WTC11 (cell line): ENCODE measurements around the gene FBXO24. TPM values are rescaled to one million over a fixed set of nuclear protein-coding genes. Genes with fewer than 3 reads are reported as not detected.

Experiments
- ATAC-seq: fragments of 200-7000 bp; cut with Tn5 transposase; 2 replicates; pipeline ENCODE4 v1.10.0; 2021; ENCODE audit warnings: mild to moderate bottlenecking, moderate library complexity
- CTCF ChIA-PET: fragments of 300-600 bp; sonication (Branson Sonifier 250); formaldehyde crosslinking; loops from one replicate; lab custom pipeline; 2021; ENCODE audit warnings: antibody characterized with exemption; lab: Charles Lee
- POLR2A ChIA-PET: fragments of 350-600 bp; sonication (Branson Sonifier 250); formaldehyde crosslinking; loops from one replicate; lab custom pipeline; 2021; ENCODE audit warnings: antibody characterized with exemption; lab: Charles Lee
- DNase-seq: peaks from one replicate; pipeline ENCODE4 v3.0.0; 2021; ENCODE audit warnings: low spot score
- H3K27ac Mint-ChIP-seq: 2 replicates; pipeline ENCODE4 v1.8.0; 2021; ENCODE audit warnings: mixed read lengths
- H3K27me3 Mint-ChIP-seq: 2 replicates; pipeline ENCODE4 v1.8.0; 2021; ENCODE audit warnings: low read depth, mild to moderate bottlenecking, moderate library complexity, mixed read lengths
- H3K36me3 Mint-ChIP-seq: 2 replicates; pipeline ENCODE4 v1.8.0; 2021; ENCODE audit warnings: mixed read lengths
- H3K4me1 Mint-ChIP-seq: 2 replicates; pipeline ENCODE4 v1.8.0; 2022; ENCODE audit warnings: mixed read lengths
- H3K4me3 Mint-ChIP-seq: 2 replicates; pipeline ENCODE4 v1.8.0; 2021; ENCODE audit warnings: mild to moderate bottlenecking, moderate library complexity, mixed read lengths
- H3K9me3 Mint-ChIP-seq: 2 replicates; pipeline ENCODE4 v1.8.0; 2021; ENCODE audit warnings: mixed read lengths
- CBFB ChIP-seq: sonication (generic); formaldehyde crosslinking; IDR thresholded peaks from 2 replicates; pipeline ENCODE4 v1.8.1; 2022; ENCODE audit warnings: mild to moderate bottlenecking, low read depth, missing genetic modification reagents
- CREM ChIP-seq: sonication (generic); formaldehyde crosslinking; IDR thresholded peaks from 2 replicates; pipeline ENCODE4 v1.8.1; 2022; ENCODE audit warnings: mild to moderate bottlenecking, missing genetic modification reagents, moderate library complexity
- EMX1 ChIP-seq: fragments of 250-450 bp; sonication (Bioruptor Pico); IDR thresholded peaks from 2 replicates; pipeline ENCODE4 v1.8.0; 2021; ENCODE audit warnings: mild to moderate bottlenecking
- GRHL2 ChIP-seq: fragments of 250-450 bp; sonication (Bioruptor Pico); IDR thresholded peaks from 2 replicates; pipeline ENCODE4 v1.8.0; 2022; ENCODE audit warnings: mild to moderate bottlenecking, moderate library complexity; ENCODE audit not compliant: insufficient replicate concordance, severe bottlenecking
- KAT7 ChIP-seq: sonication (generic); formaldehyde crosslinking; IDR thresholded peaks from 2 replicates; pipeline ENCODE4 v1.8.1; 2023; ENCODE audit warnings: missing genetic modification reagents, mild to moderate bottlenecking, borderline replicate concordance
- PRRX2 ChIP-seq: fragments of 250-450 bp; sonication (Bioruptor Pico); IDR thresholded peaks from 2 replicates; pipeline ENCODE4 v1.8.0; 2021; ENCODE audit warnings: mild to moderate bottlenecking
- TEAD1 ChIP-seq: sonication (generic); formaldehyde crosslinking; IDR thresholded peaks from 2 replicates; pipeline ENCODE4 v1.8.0; 2022; ENCODE audit warnings: mild to moderate bottlenecking, missing genetic modification reagents
- total RNA-seq: library from RNA; stranded (reverse); gene quantifications from 3 replicates; pipeline ENCODE4 v1.2.3, GENCODE V29; 2021
- TF ChIP-seq, protein P1 (sequence below): sonication (generic); formaldehyde crosslinking; IDR thresholded peaks from 2 replicates; pipeline ENCODE4 v1.8.1; 2023; ENCODE audit warnings: mild to moderate bottlenecking, missing genetic modification reagents
- TF ChIP-seq, protein P2 (sequence below): sonication (generic); formaldehyde crosslinking; IDR thresholded peaks from 2 replicates; pipeline ENCODE4 v1.8.1; 2022; ENCODE audit warnings: mild to moderate bottlenecking, missing genetic modification reagents, moderate library complexity, borderline replicate concordance
- TF ChIP-seq, protein P3 (sequence below): sonication (generic); formaldehyde crosslinking; IDR thresholded peaks from 2 replicates; pipeline ENCODE4 v1.8.0; 2022; ENCODE audit warnings: mild to moderate bottlenecking, missing genetic modification reagents
- TF ChIP-seq, protein P4 (sequence below): sonication (generic); formaldehyde crosslinking; conservative IDR thresholded peaks from 2 replicates; pipeline ENCODE4 v1.8.1; 2023; ENCODE audit warnings: mild to moderate bottlenecking, low read depth, missing genetic modification reagents, moderate library complexity
- TF ChIP-seq, protein P5 (sequence below): fragments of 200-600 bp; IDR thresholded peaks from 2 replicates; pipeline ENCODE4 v1.8.0; 2022; ENCODE audit warnings: antibody characterized with exemption
- TF ChIP-seq, protein P6 (sequence below): sonication (generic); formaldehyde crosslinking; IDR thresholded peaks from 2 replicates; pipeline ENCODE4 v1.8.1; 2023; ENCODE audit warnings: mild to moderate bottlenecking, moderate library complexity, missing genetic modification reagents
- TF ChIP-seq, protein P7 (sequence below): sonication (generic); formaldehyde crosslinking; IDR thresholded peaks from 2 replicates; pipeline ENCODE4 v1.8.1; 2022; ENCODE audit warnings: low read depth, missing genetic modification reagents, borderline replicate concordance
- TF ChIP-seq, protein P8 (sequence below): fragments of 250-450 bp; sonication (Bioruptor Pico); IDR thresholded peaks from 2 replicates; pipeline ENCODE4 v2.1.2; 2022; ENCODE audit warnings: mild to moderate bottlenecking, moderate library complexity

Gene FBXO24
- total RNA-seq, 1 experiment from 2014 or later: 0.70 TPM

DNA sequence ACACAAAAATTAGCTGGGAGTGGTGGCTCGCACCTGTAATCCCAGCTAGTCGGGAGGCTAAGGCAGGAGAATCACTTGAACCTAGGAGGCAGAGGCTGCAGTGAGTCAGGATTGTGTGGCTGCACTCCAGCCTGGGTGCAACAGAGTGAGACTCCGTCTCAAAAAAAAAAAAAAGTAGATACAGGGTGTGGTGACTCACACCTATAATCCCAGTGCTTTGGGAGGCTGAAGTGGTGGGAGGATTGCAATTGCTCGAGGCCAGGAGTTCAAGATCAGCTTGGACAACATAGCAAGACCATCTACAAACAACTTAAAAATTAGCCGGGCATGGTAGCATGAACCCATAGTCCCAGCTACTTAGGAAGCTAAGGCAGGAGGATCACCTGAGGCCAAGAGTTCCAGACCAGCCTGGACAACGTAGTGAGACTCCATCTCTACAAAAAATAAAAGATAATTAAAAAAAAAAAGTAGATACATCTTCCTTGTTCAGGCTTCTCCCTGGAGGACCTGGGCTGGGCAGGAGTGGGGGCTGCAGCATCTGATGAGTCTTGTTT, 28.3 kb downstream of the FBXO24 start:
- DNase-seq (no peak), ATAC-seq (no peak)
- Mint-ChIP-seq H3K4me3 (no peak overlapping the region), H3K27me3 (no peaks in the 10 kb centered on the region; the same call in 1 of the 2 replicates), H3K4me1 (peaks cover 5% of the 10 kb centered on the region; the same call in 1 of the 2 replicates), H3K36me3 (peaks cover 4% of the 10 kb centered on the region), H3K27ac (no peak overlapping the region), H3K9me3 (no peaks in the 10 kb centered on the region)
- CTCF ChIA-PET: interaction anchor here (1.0 to 2.8 kb wide), 11 partner anchors 9 to 145 kb away, joined by 3 to 37 read pairs (median 5); partner anchors contain the start of genes ACTL6B and FBXO24
- TF ChIP-seq PRRX2 (CRISPR knock-in tag) (no peak), TEAD1 (no peak), EMX1 (no peak), CREM (CRISPR knock-in tag) (no peak), KAT7 (CRISPR knock-in tag) (no peak), CBFB (CRISPR knock-in tag) (no peak), GRHL2 (CRISPR knock-in tag) (no peak)
- TF ChIP-seq, protein P1, sequence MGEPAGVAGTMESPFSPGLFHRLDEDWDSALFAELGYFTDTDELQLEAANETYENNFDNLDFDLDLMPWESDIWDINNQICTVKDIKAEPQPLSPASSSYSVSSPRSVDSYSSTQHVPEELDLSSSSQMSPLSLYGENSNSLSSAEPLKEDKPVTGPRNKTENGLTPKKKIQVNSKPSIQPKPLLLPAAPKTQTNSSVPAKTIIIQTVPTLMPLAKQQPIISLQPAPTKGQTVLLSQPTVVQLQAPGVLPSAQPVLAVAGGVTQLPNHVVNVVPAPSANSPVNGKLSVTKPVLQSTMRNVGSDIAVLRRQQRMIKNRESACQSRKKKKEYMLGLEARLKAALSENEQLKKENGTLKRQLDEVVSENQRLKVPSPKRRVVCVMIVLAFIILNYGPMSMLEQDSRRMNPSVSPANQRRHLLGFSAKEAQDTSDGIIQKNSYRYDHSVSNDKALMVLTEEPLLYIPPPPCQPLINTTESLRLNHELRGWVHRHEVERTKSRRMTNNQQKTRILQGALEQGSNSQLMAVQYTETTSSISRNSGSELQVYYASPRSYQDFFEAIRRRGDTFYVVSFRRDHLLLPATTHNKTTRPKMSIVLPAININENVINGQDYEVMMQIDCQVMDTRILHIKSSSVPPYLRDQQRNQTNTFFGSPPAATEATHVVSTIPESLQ: no peak
- TF ChIP-seq, protein P2, sequence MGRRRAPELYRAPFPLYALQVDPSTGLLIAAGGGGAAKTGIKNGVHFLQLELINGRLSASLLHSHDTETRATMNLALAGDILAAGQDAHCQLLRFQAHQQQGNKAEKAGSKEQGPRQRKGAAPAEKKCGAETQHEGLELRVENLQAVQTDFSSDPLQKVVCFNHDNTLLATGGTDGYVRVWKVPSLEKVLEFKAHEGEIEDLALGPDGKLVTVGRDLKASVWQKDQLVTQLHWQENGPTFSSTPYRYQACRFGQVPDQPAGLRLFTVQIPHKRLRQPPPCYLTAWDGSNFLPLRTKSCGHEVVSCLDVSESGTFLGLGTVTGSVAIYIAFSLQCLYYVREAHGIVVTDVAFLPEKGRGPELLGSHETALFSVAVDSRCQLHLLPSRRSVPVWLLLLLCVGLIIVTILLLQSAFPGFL (CRISPR knock-in tag): no peak
- TF ChIP-seq, protein P3, sequence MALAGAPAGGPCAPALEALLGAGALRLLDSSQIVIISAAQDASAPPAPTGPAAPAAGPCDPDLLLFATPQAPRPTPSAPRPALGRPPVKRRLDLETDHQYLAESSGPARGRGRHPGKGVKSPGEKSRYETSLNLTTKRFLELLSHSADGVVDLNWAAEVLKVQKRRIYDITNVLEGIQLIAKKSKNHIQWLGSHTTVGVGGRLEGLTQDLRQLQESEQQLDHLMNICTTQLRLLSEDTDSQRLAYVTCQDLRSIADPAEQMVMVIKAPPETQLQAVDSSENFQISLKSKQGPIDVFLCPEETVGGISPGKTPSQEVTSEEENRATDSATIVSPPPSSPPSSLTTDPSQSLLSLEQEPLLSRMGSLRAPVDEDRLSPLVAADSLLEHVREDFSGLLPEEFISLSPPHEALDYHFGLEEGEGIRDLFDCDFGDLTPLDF (CRISPR knock-in tag): no peak
- TF ChIP-seq, protein P4, sequence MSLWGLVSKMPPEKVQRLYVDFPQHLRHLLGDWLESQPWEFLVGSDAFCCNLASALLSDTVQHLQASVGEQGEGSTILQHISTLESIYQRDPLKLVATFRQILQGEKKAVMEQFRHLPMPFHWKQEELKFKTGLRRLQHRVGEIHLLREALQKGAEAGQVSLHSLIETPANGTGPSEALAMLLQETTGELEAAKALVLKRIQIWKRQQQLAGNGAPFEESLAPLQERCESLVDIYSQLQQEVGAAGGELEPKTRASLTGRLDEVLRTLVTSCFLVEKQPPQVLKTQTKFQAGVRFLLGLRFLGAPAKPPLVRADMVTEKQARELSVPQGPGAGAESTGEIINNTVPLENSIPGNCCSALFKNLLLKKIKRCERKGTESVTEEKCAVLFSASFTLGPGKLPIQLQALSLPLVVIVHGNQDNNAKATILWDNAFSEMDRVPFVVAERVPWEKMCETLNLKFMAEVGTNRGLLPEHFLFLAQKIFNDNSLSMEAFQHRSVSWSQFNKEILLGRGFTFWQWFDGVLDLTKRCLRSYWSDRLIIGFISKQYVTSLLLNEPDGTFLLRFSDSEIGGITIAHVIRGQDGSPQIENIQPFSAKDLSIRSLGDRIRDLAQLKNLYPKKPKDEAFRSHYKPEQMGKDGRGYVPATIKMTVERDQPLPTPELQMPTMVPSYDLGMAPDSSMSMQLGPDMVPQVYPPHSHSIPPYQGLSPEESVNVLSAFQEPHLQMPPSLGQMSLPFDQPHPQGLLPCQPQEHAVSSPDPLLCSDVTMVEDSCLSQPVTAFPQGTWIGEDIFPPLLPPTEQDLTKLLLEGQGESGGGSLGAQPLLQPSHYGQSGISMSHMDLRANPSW (CRISPR knock-in tag): no peak
- TF ChIP-seq, protein P5, sequence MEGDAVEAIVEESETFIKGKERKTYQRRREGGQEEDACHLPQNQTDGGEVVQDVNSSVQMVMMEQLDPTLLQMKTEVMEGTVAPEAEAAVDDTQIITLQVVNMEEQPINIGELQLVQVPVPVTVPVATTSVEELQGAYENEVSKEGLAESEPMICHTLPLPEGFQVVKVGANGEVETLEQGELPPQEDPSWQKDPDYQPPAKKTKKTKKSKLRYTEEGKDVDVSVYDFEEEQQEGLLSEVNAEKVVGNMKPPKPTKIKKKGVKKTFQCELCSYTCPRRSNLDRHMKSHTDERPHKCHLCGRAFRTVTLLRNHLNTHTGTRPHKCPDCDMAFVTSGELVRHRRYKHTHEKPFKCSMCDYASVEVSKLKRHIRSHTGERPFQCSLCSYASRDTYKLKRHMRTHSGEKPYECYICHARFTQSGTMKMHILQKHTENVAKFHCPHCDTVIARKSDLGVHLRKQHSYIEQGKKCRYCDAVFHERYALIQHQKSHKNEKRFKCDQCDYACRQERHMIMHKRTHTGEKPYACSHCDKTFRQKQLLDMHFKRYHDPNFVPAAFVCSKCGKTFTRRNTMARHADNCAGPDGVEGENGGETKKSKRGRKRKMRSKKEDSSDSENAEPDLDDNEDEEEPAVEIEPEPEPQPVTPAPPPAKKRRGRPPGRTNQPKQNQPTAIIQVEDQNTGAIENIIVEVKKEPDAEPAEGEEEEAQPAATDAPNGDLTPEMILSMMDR: no peak
- TF ChIP-seq, protein P6, sequence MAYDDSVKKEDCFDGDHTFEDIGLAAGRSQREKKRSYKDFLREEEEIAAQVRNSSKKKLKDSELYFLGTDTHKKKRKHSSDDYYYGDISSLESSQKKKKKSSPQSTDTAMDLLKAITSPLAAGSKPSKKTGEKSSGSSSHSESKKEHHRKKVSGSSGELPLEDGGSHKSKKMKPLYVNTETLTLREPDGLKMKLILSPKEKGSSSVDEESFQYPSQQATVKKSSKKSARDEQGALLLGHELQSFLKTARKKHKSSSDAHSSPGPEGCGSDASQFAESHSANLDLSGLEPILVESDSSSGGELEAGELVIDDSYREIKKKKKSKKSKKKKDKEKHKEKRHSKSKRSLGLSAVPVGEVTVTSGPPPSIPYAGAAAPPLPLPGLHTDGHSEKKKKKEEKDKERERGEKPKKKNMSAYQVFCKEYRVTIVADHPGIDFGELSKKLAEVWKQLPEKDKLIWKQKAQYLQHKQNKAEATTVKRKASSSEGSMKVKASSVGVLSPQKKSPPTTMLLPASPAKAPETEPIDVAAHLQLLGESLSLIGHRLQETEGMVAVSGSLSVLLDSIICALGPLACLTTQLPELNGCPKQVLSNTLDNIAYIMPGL: no peak
- TF ChIP-seq, protein P7, sequence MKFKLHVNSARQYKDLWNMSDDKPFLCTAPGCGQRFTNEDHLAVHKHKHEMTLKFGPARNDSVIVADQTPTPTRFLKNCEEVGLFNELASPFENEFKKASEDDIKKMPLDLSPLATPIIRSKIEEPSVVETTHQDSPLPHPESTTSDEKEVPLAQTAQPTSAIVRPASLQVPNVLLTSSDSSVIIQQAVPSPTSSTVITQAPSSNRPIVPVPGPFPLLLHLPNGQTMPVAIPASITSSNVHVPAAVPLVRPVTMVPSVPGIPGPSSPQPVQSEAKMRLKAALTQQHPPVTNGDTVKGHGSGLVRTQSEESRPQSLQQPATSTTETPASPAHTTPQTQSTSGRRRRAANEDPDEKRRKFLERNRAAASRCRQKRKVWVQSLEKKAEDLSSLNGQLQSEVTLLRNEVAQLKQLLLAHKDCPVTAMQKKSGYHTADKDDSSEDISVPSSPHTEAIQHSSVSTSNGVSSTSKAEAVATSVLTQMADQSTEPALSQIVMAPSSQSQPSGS (CRISPR knock-in tag): no peak
- TF ChIP-seq, protein P8, sequence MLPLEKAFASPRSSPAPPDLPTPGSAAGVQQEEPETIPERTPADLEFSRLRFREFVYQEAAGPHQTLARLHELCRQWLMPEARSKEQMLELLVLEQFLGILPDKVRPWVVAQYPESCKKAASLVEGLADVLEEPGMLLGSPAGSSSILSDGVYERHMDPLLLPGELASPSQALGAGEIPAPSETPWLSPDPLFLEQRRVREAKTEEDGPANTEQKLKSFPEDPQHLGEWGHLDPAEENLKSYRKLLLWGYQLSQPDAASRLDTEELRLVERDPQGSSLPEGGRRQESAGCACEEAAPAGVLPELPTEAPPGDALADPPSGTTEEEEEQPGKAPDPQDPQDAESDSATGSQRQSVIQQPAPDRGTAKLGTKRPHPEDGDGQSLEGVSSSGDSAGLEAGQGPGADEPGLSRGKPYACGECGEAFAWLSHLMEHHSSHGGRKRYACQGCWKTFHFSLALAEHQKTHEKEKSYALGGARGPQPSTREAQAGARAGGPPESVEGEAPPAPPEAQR: no peak
- POLR2A ChIA-PET: interaction anchor here (1.1 kb wide), 1 partner anchor 260 kb away, joined by 4 read pairs; the partner anchor contains the start of gene SRRT
